ENCODE results near the gene ANO4.

The ANO4 gene

DNA sequence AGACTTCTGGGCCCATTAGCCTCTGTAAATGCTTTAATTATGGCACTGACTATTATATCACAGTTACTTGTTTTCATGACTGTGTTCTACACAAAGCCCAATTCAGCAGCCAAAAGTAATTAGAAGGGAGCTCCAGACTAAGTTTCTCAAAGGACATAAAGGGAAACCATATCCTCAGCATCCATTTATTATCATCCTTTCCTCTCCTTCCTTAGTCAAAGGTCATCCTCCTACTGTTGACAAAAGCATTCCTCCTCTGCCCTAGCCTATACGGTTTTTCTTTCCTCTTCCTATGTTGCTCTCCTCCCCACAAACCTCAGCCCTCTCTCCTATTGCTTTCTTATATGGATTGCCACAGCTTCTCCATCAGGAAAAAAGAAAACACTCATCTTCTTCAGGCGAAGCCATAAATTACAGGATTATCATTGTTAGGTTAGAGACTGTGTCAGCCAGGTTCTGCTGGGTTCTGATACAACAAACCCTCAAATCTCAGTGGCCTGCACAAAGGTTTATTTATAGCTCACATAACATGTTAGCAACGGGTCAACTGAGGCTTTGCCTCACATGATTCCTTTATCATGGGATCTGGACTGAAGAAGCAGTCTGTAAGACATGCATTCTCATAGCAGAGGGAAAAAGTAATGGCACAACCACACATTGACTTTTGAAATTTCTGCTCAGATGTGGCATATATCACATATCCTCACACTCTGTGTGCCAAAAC lies 208.3 kb downstream of the ANO4 start:
- no peak overlapping the region for H3K4me2 ChIP-seq (ENCODE audit: insufficient read depth, low read length, poor library complexity, severe bottlenecking)
- H2BK15ac ChIP-seq (ENCODE audit: low read length) = no peak overlapping the region
- H3K14ac ChIP-seq (ENCODE audit: low read length) = no peak overlapping the region
- H2BK5ac ChIP-seq (ENCODE audit: low read length) = no peak overlapping the region
- H3K27me3 ChIP-seq (ENCODE audit: control insufficient read depth in 3 of 3, insufficient read depth in 3 of 3, low read depth in 1 of 3, low read length in 3 of 3) = no peaks in the 10 kb centered on the region
- H3K9me3 ChIP-seq (replicated peaks in 1 of 2; ENCODE audit: control insufficient read depth in 2 of 2, insufficient read depth in 1 of 2, low read depth in 1 of 2, low read length in 2 of 2) = no peaks in the 10 kb centered on the region
- no peak overlapping the region for H2BK12ac ChIP-seq (ENCODE audit: low read length)
- no peak overlapping the region for H3K4ac ChIP-seq (ENCODE audit: low read length)
- no peaks in the 10 kb centered on the region for H3K79me1 ChIP-seq (ENCODE audit: low read depth, low read length)
- WGBS, 2 donors (ENCODE audit: extremely low coverage in 2 of 2, insufficient read length in 2 of 2, insufficient replicate concordance in 1 of 2) = no CpG with 5 or more reads among the region's 3 CpGs
- no peak overlapping the region for H3K23ac ChIP-seq (ENCODE audit: low read depth, low read length, poor library complexity)
- H2AFZ ChIP-seq (ENCODE audit: low read length) = no peak overlapping the region
- no peak overlapping the region for H4K91ac ChIP-seq (ENCODE audit: low read depth, low read length, poor library complexity)
- no peak for DNase-seq (ENCODE audit: low spot score)
- H3K27ac ChIP-seq (replicated peaks; ENCODE audit: low read length) = no peak overlapping the region
- H4K8ac ChIP-seq (ENCODE audit: low read depth, low read length) = no peak overlapping the region
- no peaks in the 10 kb centered on the region for H3K36me3 ChIP-seq (replicated peaks in 1 of 2; ENCODE audit: control insufficient read depth in 2 of 2, insufficient read depth in 2 of 2, low read length in 2 of 2)
- no peak overlapping the region for H2BK120ac ChIP-seq (ENCODE audit: low read depth, low read length)
- no peak overlapping the region for H3K9ac ChIP-seq (ENCODE audit: low read depth, low read length, poor library complexity)
- no peak overlapping the region for H3K18ac ChIP-seq (ENCODE audit: low read length)
- no peak overlapping the region for H2AK5ac ChIP-seq (ENCODE audit: low read depth, low read length)
- no peak overlapping the region for H3K4me3 ChIP-seq (ENCODE audit: low read length in 2 of 2)
- peaks cover 0 to 3% of the 10 kb centered on the region in 2 donors for H3K4me1 ChIP-seq (ENCODE audit: control insufficient read depth in 2 of 2, insufficient read depth in 1 of 2, low read depth in 1 of 2, low read length in 2 of 2)

DNA sequence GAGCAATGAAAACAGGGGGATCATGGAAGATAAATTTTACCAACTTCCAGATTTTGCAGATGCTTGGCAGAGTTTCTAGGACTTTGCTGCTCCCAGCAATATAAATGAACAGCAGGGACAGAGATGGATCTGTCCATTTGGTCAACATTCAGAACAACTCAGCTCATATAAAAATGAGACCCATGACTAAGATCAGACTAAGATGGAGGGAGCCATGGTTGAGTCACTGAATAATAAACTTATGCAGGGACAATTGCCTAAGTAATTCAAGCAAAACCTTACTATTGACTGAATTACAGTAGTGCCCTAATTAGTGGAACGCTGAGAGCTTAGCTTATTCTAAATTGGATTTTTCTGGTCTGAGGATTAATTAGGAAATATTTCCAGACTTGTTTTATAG lies 210.3 kb downstream of the ANO4 start:
- Histone ChIP-seq H3K18ac (ENCODE audit: low read length) (no peak overlapping the region), H2BK15ac (ENCODE audit: low read length) (no peak overlapping the region), H2AK5ac (ENCODE audit: low read depth, low read length) (no peak overlapping the region), H3K27ac (replicated peaks; ENCODE audit: low read length) (no peak overlapping the region), H3K36me3 (replicated peaks in 1 of 2; ENCODE audit: control insufficient read depth in 2 of 2, insufficient read depth in 2 of 2, low read length in 2 of 2) (no peaks in the 10 kb centered on the region), H3K4me2 (ENCODE audit: insufficient read depth, low read length, poor library complexity, severe bottlenecking) (no peak overlapping the region), H2BK12ac (ENCODE audit: low read length) (no peak overlapping the region), H3K4me3 (ENCODE audit: low read length in 2 of 2) (no peak overlapping the region), H3K4ac (ENCODE audit: low read length) (no peak overlapping the region), H3K27me3 (ENCODE audit: control insufficient read depth in 3 of 3, insufficient read depth in 3 of 3, low read depth in 1 of 3, low read length in 3 of 3) (no peaks in the 10 kb centered on the region), H3K79me1 (ENCODE audit: low read depth, low read length) (no peaks in the 10 kb centered on the region), H4K8ac (ENCODE audit: low read depth, low read length) (no peak overlapping the region), H3K9ac (ENCODE audit: low read depth, low read length, poor library complexity) (no peak overlapping the region), H3K23ac (ENCODE audit: low read depth, low read length, poor library complexity) (no peak overlapping the region), H2AFZ (ENCODE audit: low read length) (no peak overlapping the region), H3K9me3 (replicated peaks in 1 of 2; ENCODE audit: control insufficient read depth in 2 of 2, insufficient read depth in 1 of 2, low read depth in 1 of 2, low read length in 2 of 2) (no peaks in the 10 kb centered on the region), H3K14ac (ENCODE audit: low read length) (no peak overlapping the region), H3K4me1 (ENCODE audit: control insufficient read depth in 2 of 2, insufficient read depth in 1 of 2, low read depth in 1 of 2, low read length in 2 of 2) (peaks cover 0 to 3% of the 10 kb centered on the region in 2 donors), H2BK5ac (ENCODE audit: low read length) (no peak overlapping the region), H2BK120ac (ENCODE audit: low read depth, low read length) (no peak overlapping the region), H4K91ac (ENCODE audit: low read depth, low read length, poor library complexity) (no peak overlapping the region)
- no peak for DNase-seq (ENCODE audit: low spot score)
- whole genome bisulfite sequencing, 2 donors (ENCODE audit: extremely low coverage in 2 of 2, insufficient read length in 2 of 2, insufficient replicate concordance in 1 of 2) = no CpG with 5 or more reads among the region's 1 CpG

DNA sequence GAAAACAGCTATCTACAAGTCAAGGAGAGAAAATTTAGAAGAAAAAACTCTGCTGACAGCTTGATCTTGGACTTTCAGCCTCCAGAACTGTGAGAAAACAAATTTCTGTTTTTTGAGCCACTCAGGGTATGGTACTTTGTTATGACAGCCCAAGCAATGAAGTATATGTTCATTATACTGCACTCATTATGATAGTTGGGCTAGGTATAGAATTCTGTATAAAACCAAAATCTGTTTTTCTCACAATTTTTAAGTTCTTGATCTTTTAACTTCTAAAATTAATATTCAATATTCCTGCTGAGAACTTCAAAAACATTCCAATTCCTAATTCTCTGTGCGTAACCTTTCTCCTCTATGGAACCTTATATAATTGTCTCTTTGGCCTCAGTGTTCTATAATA lies 214.7 kb downstream of the ANO4 start:
- Histone ChIP-seq H3K9ac (ENCODE audit: low read depth, low read length, poor library complexity) (no peak overlapping the region), H2AK5ac (ENCODE audit: low read depth, low read length) (no peak overlapping the region), H3K27ac (replicated peaks; ENCODE audit: low read length) (no peak overlapping the region), H4K91ac (ENCODE audit: low read depth, low read length, poor library complexity) (no peak overlapping the region), H3K27me3 (ENCODE audit: control insufficient read depth in 3 of 3, insufficient read depth in 3 of 3, low read depth in 1 of 3, low read length in 3 of 3) (no peaks in the 10 kb centered on the region), H4K8ac (ENCODE audit: low read depth, low read length) (no peak overlapping the region), H3K23ac (ENCODE audit: low read depth, low read length, poor library complexity) (no peak overlapping the region), H3K14ac (ENCODE audit: low read length) (no peak overlapping the region), H3K9me3 (replicated peaks in 1 of 2; ENCODE audit: control insufficient read depth in 2 of 2, insufficient read depth in 1 of 2, low read depth in 1 of 2, low read length in 2 of 2) (no peaks in the 10 kb centered on the region), H3K36me3 (replicated peaks in 1 of 2; ENCODE audit: control insufficient read depth in 2 of 2, insufficient read depth in 2 of 2, low read length in 2 of 2) (no peaks in the 10 kb centered on the region), H3K79me1 (ENCODE audit: low read depth, low read length) (no peaks in the 10 kb centered on the region), H2BK5ac (ENCODE audit: low read length) (no peak overlapping the region), H2BK15ac (ENCODE audit: low read length) (no peak overlapping the region), H3K4me1 (ENCODE audit: control insufficient read depth in 2 of 2, insufficient read depth in 1 of 2, low read depth in 1 of 2, low read length in 2 of 2) (peaks cover 0 to under 1% of the 10 kb centered on the region in 2 donors), H2AFZ (ENCODE audit: low read length) (no peak overlapping the region), H3K18ac (ENCODE audit: low read length) (no peak overlapping the region), H3K4ac (ENCODE audit: low read length) (no peak overlapping the region), H3K4me2 (ENCODE audit: insufficient read depth, low read length, poor library complexity, severe bottlenecking) (no peak overlapping the region), H2BK12ac (ENCODE audit: low read length) (no peak overlapping the region), H2BK120ac (ENCODE audit: low read depth, low read length) (no peak overlapping the region), H3K4me3 (ENCODE audit: low read length in 2 of 2) (no peak overlapping the region)
- DNase-seq (ENCODE audit: low spot score) = no peak
- no CpG with 5 or more reads among the region's 1 CpG for WGBS, 2 donors (ENCODE audit: extremely low coverage in 2 of 2, insufficient read length in 2 of 2, insufficient replicate concordance in 1 of 2)

DNA sequence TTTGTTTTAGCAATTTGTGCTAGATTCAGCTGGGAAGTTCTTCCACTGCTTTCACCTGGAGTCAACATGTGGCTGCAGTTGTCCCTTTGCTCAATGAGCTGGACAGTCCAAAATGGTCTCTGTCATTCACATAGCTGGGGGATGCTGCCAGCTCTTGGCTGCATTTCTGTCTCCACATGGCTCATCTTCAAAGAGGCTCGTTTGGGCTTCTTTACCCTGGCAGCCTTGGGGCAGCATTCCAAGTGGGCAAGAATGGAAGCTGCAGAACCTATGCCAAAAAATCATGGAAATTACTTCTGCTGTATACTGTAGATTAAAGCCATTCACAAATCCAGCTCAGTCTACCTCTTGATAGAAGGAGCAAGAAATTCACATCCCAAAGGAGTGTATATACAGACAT lies 216.3 kb downstream of the ANO4 start:
- Histone ChIP-seq H3K9ac (ENCODE audit: low read depth, low read length, poor library complexity) (no peak overlapping the region), H4K8ac (ENCODE audit: low read depth, low read length) (no peak overlapping the region), H3K27me3 (ENCODE audit: control insufficient read depth in 3 of 3, insufficient read depth in 3 of 3, low read depth in 1 of 3, low read length in 3 of 3) (no peaks in the 10 kb centered on the region), H2BK5ac (ENCODE audit: low read length) (no peak overlapping the region), H3K4me1 (ENCODE audit: control insufficient read depth in 2 of 2, insufficient read depth in 1 of 2, low read depth in 1 of 2, low read length in 2 of 2) (no peaks in the 10 kb centered on the region), H2BK120ac (ENCODE audit: low read depth, low read length) (no peak overlapping the region), H2BK15ac (ENCODE audit: low read length) (no peak overlapping the region), H3K4me3 (ENCODE audit: low read length in 2 of 2) (peak overlapping the region in 1 of 2 donors; percentile 63), H3K14ac (ENCODE audit: low read length) (no peak overlapping the region), H3K4me2 (ENCODE audit: insufficient read depth, low read length, poor library complexity, severe bottlenecking) (no peak overlapping the region), H2BK12ac (ENCODE audit: low read length) (no peak overlapping the region), H3K18ac (ENCODE audit: low read length) (no peak overlapping the region), H3K36me3 (replicated peaks in 1 of 2; ENCODE audit: control insufficient read depth in 2 of 2, insufficient read depth in 2 of 2, low read length in 2 of 2) (no peaks in the 10 kb centered on the region), H3K9me3 (replicated peaks in 1 of 2; ENCODE audit: control insufficient read depth in 2 of 2, insufficient read depth in 1 of 2, low read depth in 1 of 2, low read length in 2 of 2) (no peaks in the 10 kb centered on the region), H4K91ac (ENCODE audit: low read depth, low read length, poor library complexity) (no peak overlapping the region), H3K23ac (ENCODE audit: low read depth, low read length, poor library complexity) (no peak overlapping the region), H3K27ac (replicated peaks; ENCODE audit: low read length) (no peak overlapping the region), H3K4ac (ENCODE audit: low read length) (no peak overlapping the region), H2AK5ac (ENCODE audit: low read depth, low read length) (no peak overlapping the region), H2AFZ (ENCODE audit: low read length) (no peak overlapping the region), H3K79me1 (ENCODE audit: low read depth, low read length) (no peaks in the 10 kb centered on the region)
- no CpG with 5 or more reads among the region's 1 CpG for WGBS, 2 donors (ENCODE audit: extremely low coverage in 2 of 2, insufficient read length in 2 of 2, insufficient replicate concordance in 1 of 2)
- no peak for DNase-seq (ENCODE audit: low spot score)
